ENCODE results near the gene CCDC182. TPM values are rescaled to one million over a fixed set of nuclear protein-coding genes. Genes with fewer than 3 reads are reported as not detected.

Gene CCDC182
- total RNA-seq, 1 experiment from 2014 or later, result not detected

DNA sequence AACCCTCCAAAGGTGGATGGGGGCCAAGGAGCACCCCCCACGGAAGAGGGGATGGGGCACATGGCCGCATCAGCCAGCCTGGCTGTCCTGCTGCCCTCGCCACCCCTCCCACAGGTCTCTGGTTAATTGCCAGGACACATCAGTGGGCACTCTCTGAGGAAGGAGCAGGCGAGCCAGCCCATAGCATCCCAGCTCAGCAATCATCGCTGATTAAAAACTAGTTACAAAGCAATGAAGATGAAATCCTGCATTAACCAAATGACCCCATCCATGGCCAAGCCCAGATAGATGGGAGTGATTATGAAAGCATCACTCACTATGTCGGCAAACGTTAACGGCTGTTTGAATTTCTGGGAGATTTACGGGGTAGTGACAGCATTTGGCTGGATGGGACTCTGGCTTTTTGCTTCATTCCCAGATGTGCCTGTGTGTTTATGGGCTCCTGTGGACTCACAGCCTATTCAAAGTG, 45.3 kb downstream of the CCDC182 start:
- no peak overlapping the region for H3K4me3 Mint-ChIP-seq (ENCODE audit: unreplicated experiment)
- no peaks in the 10 kb centered on the region for H3K27me3 Mint-ChIP-seq (ENCODE audit: insufficient read depth, unreplicated experiment)
- Histone ChIP-seq H3K27me3 (replicated peaks; ENCODE audit: control insufficient read depth, insufficient read depth, low read length) (no peaks in the 10 kb centered on the region), H3K36me3 (ENCODE audit: control insufficient read depth, insufficient read depth, low read length) (no peaks in the 10 kb centered on the region), H3K4me3 (ENCODE audit: low read depth, low read length) (no peak overlapping the region), H3K9me3 (no peaks in the 10 kb centered on the region), H3K4me1 (peaks cover 10% of the 10 kb centered on the region)
- ChIA-PET CTCF (interaction anchor here (0.5 kb wide), 1 partner anchor 8 kb away, joined by 5 read pairs; no protein-coding TSS in a partner anchor), POLR2A (no interaction called here)
- BruUV-seq (replicated peaks), result no TSS peak
- H3K4me1 Mint-ChIP-seq (ENCODE audit: low read depth, unreplicated experiment), result no peaks in the 10 kb centered on the region
- intact Hi-C loops (cut with micrococcal nuclease; ENCODE audit: unreplicated experiment), result no loop called here
- no peak for TF ChIP-seq CTCF (IDR thresholded peaks at IDR 0.05; ENCODE audit: insufficient read depth in 1 of 2, low read depth in 1 of 2, low read length in 1 of 2, severe bottlenecking in 1 of 2, unreplicated experiment in 1 of 2)
- H3K9me3 Mint-ChIP-seq (ENCODE audit: unreplicated experiment), result no peaks in the 10 kb centered on the region
- H3K27ac Mint-ChIP-seq (ENCODE audit: unreplicated experiment), result no peak overlapping the region
- no peak for DNase-seq
- peaks cover 6% of the 10 kb centered on the region for H3K36me3 Mint-ChIP-seq (ENCODE audit: insufficient read depth, unreplicated experiment)

DNA sequence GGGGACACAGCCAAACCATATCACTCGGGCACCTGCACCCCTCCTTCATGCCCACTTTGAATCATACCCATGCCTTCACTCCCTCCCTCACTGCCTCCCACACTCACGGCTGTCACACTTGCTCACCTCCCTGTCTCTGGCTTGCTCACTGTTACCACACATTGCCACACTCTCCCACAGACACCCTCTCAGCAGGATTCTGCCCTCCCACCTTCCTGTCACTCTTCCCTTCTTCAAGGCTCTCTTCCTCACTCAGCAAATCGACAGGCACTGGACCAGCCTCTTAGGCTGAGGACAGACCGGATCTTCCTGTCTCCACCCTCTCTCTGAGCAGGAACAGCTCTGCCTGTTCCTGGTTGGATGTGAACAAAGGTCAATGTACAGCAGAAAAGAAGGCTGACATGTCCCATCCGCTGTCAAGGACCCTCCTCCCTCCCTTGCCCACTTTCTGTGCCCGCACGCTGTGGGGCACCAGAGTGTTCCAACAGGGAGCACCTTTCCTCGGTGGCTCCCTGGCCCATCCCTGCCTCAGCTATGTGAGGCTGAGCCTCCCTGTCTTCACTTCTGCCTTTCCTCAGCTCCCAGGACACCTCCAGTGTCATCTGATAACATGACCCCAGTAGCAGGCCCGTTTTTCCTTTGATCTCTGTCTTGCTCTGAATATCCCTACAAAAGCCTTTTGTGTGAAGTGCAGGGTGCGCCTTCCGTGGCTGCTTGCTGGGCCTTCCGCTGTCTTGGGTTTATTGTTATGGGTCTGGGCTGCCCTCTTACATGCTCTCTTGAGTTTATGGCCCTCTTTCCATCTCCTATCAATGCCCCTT, 47.0 kb downstream of the CCDC182 start:
- no peaks in the 10 kb centered on the region for H3K27me3 Mint-ChIP-seq (ENCODE audit: insufficient read depth, unreplicated experiment)
- DNase-seq, result no peak
- H3K9me3 Mint-ChIP-seq (ENCODE audit: unreplicated experiment), result peaks cover 8% of the 10 kb centered on the region
- no peak for TF ChIP-seq CTCF (IDR thresholded peaks at IDR 0.05; ENCODE audit: insufficient read depth in 1 of 2, low read depth in 1 of 2, low read length in 1 of 2, severe bottlenecking in 1 of 2, unreplicated experiment in 1 of 2)
- no peak overlapping the region for H3K4me3 Mint-ChIP-seq (ENCODE audit: unreplicated experiment)
- Histone ChIP-seq H3K4me3 (ENCODE audit: low read depth, low read length) (no peak overlapping the region), H3K36me3 (ENCODE audit: control insufficient read depth, insufficient read depth, low read length) (no peaks in the 10 kb centered on the region), H3K27me3 (replicated peaks; ENCODE audit: control insufficient read depth, insufficient read depth, low read length) (no peaks in the 10 kb centered on the region), H3K4me1 (peaks cover 10% of the 10 kb centered on the region), H3K9me3 (no peaks in the 10 kb centered on the region)
- CTCF ChIA-PET, result no interaction called here
- POLR2A ChIA-PET, result no interaction called here
- H3K27ac Mint-ChIP-seq (ENCODE audit: unreplicated experiment), result no peak overlapping the region
- no peaks in the 10 kb centered on the region for H3K4me1 Mint-ChIP-seq (ENCODE audit: low read depth, unreplicated experiment)
- BruUV-seq (replicated peaks), result no TSS peak
- intact Hi-C loops (cut with micrococcal nuclease; ENCODE audit: unreplicated experiment), result no loop called here
- peaks cover 6% of the 10 kb centered on the region for H3K36me3 Mint-ChIP-seq (ENCODE audit: insufficient read depth, unreplicated experiment)

DNA sequence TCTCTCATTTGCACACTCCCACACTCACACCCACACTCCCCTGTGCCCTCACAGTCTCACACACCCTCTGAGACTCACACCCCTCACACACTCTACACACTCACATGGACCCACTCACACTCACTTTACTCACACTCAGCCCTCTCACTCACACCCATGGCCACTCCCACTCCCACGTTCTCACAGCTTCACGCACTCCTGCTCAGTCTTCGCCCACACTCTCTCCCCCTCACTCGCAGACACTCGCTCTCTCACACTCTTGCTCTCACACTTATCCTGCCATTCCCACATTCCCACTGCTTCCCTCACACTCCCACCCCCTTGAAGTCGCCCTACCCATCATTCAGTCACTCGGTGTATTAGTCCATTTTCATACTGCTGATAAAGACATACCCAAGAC, 47.9 kb downstream of the CCDC182 start:
- Mint-ChIP-seq H3K27ac (ENCODE audit: unreplicated experiment) (no peak overlapping the region), H3K4me3 (ENCODE audit: unreplicated experiment) (no peak overlapping the region), H3K27me3 (ENCODE audit: insufficient read depth, unreplicated experiment) (no peaks in the 10 kb centered on the region), H3K36me3 (ENCODE audit: insufficient read depth, unreplicated experiment) (peaks cover 6% of the 10 kb centered on the region), H3K4me1 (ENCODE audit: low read depth, unreplicated experiment) (no peaks in the 10 kb centered on the region), H3K9me3 (ENCODE audit: unreplicated experiment) (peaks cover 17% of the 10 kb centered on the region)
- Histone ChIP-seq H3K9me3 (no peaks in the 10 kb centered on the region), H3K4me1 (peaks cover 10% of the 10 kb centered on the region), H3K36me3 (ENCODE audit: control insufficient read depth, insufficient read depth, low read length) (no peaks in the 10 kb centered on the region), H3K4me3 (ENCODE audit: low read depth, low read length) (no peak overlapping the region), H3K27me3 (replicated peaks; ENCODE audit: control insufficient read depth, insufficient read depth, low read length) (no peaks in the 10 kb centered on the region)
- DNase-seq, result no peak
- no peak for TF ChIP-seq CTCF (IDR thresholded peaks at IDR 0.05; ENCODE audit: insufficient read depth in 1 of 2, low read depth in 1 of 2, low read length in 1 of 2, severe bottlenecking in 1 of 2, unreplicated experiment in 1 of 2)
- ChIA-PET POLR2A (no interaction called here), CTCF (no interaction called here)
- no TSS peak for BruUV-seq (replicated peaks)
- intact Hi-C loops (cut with micrococcal nuclease; ENCODE audit: unreplicated experiment), result no loop called here

All from Caco-2 (cell line).